Kidney epithelial cell (primary cell): ENCODE measurements around the gene MED29. TPM values are rescaled to one million over a fixed set of nuclear protein-coding genes. Genes with fewer than 3 reads are reported as not detected.
"Not testable (repeated sequence)": the region's sequence is repeated elsewhere in the genome, so short reads cannot be mapped to it uniquely, and the experiment has no call there.

Source experiments
- DNase-seq: peaks from one replicate; pipeline ENCODE4 v3.0.0-alpha.2; 2010; ENCODE audit warnings: low read depth
- H3K27me3 ChIP-seq: 2 replicates; pipeline ENCODE4 v1.6.0; 2011; ENCODE audit warnings: low read length; ENCODE audit not compliant: control insufficient read depth, insufficient read depth
- H3K36me3 ChIP-seq: 2 replicates; pipeline ENCODE4 v1.5.1; 2011; ENCODE audit warnings: low read length; ENCODE audit not compliant: control insufficient read depth, insufficient read depth
- H3K4me3 ChIP-seq: 2 replicates; pipeline ENCODE4 v1.5.1; 2011; ENCODE audit warnings: low read depth, mild to moderate bottlenecking, control low read depth, low read length
- CTCF ChIP-seq: IDR thresholded peaks from 2 replicates; pipeline ENCODE4 v1.5.1; 2011; ENCODE audit warnings: mild to moderate bottlenecking, moderate library complexity, low read length, control low read depth, inconsistent platforms; ENCODE audit not compliant: insufficient read depth, poor library complexity, severe bottlenecking
- total RNA-seq: library from RNA; depleted of rRNA; stranded (reverse); fragments of >200 nt; gene quantifications from 2 replicates; pipeline ENCODE4 v1.2.3, GENCODE V29; 2015

The MED29 gene
- total RNA-seq, 1 donor from 2014 or later: 22.8 TPM

GRCh38 chr19:39372941-39373340 lies 18.2 kb upstream of the MED29 start:
- no peak for TF ChIP-seq CTCF
- DNase-seq: no peak
- no peaks in the 10 kb centered on the region for H3K27me3 ChIP-seq

GRCh38 chr19:39375929-39376328 lies 15.2 kb upstream of the MED29 start:
- no peak for TF ChIP-seq CTCF
- DNase-seq: no peak
- no peak overlapping the region for H3K4me3 ChIP-seq
- H3K36me3 ChIP-seq: peaks cover 4% of the 10 kb centered on the region
- H3K27me3 ChIP-seq: no peaks in the 10 kb centered on the region

More at GRCh38 chr19:39372941-39373340, 18.2 kb upstream of the MED29 start:
- H3K4me3 ChIP-seq: no peak overlapping the region
- peaks cover 8% of the 10 kb centered on the region for H3K36me3 ChIP-seq

GRCh38 chr19:39377373-39378362 lies 13.5 kb upstream of the MED29 start:
- TF ChIP-seq CTCF: no peak
- no peaks in the 10 kb centered on the region for H3K27me3 ChIP-seq
- DNase-seq: no peak
- H3K36me3 ChIP-seq: peaks cover 3% of the 10 kb centered on the region
- H3K4me3 ChIP-seq: no peak overlapping the region

GRCh38 chr19:39379366-39379765 lies 11.8 kb upstream of the MED29 start:
- H3K36me3 ChIP-seq, H3K27me3 ChIP-seq, H3K4me3 ChIP-seq, DNase-seq: not testable (repeated sequence)

GRCh38 chr19:39379865-39380396 lies 11.2 kb upstream of the MED29 start:
- no peak for TF ChIP-seq CTCF
- no peak overlapping the region for H3K4me3 ChIP-seq
- no peaks in the 10 kb centered on the region for H3K27me3 ChIP-seq
- peaks cover 1% of the 10 kb centered on the region for H3K36me3 ChIP-seq
- no peak for DNase-seq
